GM19395 (cell line): Measurements from ENCODE around the gene RAB24.
A peak's percentile ranks its signal among the peaks of the same experiment; 100 is the strongest.
"Not testable (repeated sequence)": the region's sequence is repeated elsewhere in the genome, so short reads cannot be mapped to it uniquely, and the experiment has no call there.

ENCODE experiments used
- ATAC-seq: cut with Tn5 transposase; IDR thresholded peaks from one replicate; pipeline ENCODE4 v1.9.1; 2021; ENCODE audit warnings: mild to moderate bottlenecking, moderate library complexity; ENCODE audit not compliant: unreplicated experiment

The RAB24 gene

GRCh38 chr5:177311723-177312648 lies 8.5 kb upstream of the RAB24 start, which contains the start of gene MXD3:
TSS of gene MXD3 (minus strand) at chr5:177311898. CDS start at chr5:177311830, 68 bp downstream.
- peak; percentile 78 for ATAC-seq

GRCh38 chr5:177311392-177311722 lies 7.8 kb upstream of the RAB24 start:
- peak; percentile 1 for ATAC-seq

DNA sequence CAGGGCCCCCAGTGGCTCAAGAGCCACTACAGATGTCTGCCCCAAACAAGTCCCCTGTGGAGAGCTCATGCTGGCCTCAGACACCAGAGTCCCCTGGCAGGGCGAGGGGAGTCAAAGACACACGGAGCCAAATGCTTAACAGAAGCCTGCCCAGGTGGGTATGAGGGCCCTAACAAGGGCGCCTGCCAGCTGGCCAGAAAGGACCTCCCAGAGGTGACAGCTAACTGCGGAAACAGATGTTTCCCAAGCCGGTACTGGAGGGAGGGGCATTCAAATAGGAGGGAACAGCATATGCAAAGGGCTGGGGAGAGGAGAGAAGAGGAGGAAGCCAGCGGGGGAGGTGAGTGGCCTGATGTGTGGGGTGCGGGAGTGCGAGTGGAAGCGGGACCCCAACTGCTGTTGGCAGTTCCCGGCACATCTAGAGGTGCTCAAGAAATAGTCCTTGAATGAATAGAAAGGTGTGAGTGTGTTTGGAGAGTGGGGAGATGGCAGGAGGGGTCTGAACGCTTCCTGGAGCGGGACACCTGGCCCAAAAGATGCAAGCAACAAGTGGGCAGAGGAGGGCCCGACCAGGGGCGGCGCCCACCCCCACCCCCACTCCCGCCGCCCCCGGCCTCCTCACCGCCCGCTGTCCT lies 7.4 kb upstream of the RAB24 start:
- ATAC-seq = no peak

- no peak for ATAC-seq
Measured at GRCh38 chr5:177310332-177310731, 6.8 kb upstream of the RAB24 start.

DNA sequence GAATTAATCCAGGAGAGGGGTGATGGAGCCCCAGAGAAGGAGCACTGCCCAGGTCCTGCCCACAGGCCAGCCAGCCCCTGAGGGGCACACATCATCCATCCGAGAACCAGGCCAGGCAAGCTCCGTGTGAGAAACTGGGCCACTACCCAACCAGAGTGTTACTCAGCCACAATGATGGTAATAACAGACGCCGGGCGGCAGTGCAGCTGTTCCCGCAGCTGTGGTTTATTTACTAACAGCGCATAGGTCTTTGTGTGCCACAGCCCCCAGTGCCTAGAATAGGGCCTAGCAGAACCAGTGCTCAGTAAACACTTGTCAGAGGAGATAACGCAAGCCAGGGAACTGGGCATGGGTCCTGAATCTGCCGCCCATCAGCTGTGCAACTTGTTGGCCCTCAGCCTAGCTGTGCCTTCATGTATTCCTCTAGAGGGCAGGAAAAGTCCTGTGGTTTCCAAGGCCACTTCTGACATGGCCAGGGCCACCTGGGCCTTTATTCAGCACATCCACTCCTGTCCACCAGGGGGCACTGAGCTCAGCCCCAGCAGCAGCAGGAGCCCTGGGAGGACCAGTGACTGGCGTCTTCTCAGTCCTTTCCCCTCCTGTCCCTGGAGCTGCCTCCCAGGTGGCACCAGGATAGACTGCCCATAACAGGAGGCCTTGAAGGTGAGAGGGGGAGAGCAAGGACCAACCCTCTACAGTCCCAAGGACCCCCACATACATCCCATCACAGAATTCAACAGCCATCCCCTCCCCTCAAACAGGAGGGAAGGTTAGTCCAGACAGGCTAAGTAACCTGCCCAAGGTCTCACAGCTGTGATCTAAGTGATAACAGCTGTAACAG lies 6.1 kb upstream of the RAB24 start:
- no peak for ATAC-seq

DNA sequence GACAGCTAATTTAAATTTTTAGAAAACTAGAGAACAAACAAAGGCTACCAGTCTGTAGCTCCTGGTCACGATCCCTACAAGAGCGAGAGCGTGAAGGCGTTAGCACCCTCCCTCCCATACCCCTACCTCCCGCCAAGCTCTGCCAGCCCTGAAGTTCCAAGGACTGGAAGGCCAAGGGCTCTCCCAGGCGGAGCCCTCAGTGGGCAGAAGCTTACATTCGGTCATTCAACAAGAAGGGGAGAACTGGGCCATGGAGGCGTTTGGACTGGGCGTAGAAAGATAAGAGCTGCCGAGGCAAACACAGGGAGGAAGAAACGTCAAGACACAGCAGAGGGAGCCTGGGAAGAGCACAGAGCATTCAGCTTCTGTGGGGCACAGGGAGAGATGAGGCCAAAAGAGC lies 5.2 kb upstream of the RAB24 start:
- no peak for ATAC-seq

GRCh38 chr5:177307544-177308363 lies 4.2 kb upstream of the RAB24 start:
- ATAC-seq = no peak

DNA sequence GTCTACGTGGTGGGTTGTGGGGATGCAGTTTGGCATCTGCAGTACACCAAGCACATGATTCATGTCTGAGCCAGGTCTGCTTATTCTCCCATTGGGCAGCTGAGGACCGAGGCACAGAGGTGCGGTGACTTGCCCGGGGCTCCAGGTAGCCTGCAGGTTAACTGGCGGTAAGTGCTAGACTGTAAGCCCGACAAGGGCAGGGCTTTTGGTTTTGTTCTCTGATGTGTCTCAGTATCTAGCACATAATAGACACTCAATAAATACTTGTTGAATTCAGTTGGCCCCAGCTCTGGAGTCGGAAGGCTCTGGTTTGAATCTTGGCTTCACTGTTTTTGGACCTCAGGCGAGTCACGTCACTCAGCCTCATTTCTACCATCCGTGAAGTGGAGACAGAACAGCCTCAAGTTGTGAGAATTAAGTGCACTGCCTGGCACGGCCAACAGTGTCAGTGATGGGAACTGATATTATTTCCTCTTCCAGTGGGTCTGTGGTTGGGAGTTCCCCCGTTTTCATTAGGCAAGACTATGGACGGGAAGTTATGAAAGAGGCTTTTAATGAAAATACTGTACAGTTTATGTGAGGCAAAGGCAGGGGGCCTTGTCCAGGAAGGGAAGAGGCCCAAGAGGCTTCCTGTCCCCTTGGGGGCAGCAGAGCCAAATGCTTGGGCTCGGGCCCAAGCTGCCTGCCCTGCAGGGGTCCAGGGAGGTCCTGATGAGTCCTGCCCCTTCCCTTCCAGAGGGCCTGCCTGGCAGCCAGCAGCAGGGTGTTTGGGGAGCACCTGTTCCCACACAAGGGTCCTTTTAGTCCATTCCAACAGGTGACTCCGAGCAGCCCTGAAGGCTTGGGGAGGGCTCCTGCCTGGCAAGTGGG lies 3.4 kb upstream of the RAB24 start:
- ATAC-seq = no peak

DNA sequence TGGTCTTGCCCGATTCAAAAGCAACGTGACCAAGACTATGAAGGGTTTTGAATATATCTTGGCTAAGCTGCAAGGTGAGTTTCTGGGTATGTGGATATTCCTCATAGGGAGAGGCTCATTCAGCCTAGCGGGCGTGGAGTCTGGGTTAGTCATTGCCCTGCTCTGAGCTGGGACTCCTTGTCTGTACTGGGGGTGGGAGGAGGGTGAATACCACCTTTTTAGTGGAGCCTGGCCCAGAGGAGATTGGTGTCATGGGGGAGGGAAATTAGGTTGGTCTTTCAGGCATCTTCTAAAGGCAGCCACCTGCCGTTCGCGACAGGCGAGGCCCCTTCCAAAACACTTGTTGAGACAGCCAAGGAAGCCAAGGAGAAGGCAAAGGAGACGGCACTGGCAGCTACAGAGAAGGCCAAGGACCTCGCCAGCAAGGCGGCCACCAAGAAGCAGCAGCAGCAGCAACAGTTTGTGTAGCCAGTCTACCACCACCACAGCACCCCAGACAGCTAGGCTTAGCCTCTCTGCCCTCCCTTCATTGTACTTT lies 2.7 kb upstream of the RAB24 start:
- not testable (repeated sequence) for ATAC-seq

DNA sequence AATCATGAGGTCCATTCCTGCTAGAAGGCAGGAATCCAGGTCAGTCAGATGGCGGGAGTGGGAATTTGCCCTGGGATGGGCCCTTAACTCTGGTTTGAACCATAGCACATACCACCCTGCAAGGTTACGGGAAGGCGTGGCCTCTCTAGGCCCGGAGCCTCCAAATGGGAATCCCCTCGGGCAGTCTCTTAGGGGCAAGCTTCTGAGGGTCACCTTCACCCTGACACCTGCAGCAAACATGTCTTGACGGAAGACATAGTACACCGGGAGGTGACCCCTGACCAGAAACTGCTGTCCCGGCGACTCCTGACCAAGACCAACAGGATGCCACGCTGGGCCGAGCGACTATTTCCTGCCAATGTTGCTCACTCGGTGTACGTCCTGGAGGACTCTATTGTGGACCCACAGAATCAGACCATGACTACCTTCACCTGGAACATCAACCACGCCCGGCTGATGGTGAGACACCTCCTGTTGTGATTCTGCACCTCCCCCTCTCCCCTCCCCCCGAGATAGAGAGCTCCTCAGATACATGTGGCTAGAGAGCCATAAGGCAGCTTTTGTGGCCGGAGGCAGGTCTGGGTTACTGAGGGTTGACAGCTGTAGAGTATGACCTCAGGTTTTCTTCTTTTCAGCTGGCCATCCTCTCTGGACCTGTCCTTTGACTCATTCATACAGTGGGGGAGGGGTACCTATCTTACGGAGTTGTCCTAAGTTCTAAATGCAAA lies 1.0 kb upstream of the RAB24 start:
- ATAC-seq = no peak

DNA sequence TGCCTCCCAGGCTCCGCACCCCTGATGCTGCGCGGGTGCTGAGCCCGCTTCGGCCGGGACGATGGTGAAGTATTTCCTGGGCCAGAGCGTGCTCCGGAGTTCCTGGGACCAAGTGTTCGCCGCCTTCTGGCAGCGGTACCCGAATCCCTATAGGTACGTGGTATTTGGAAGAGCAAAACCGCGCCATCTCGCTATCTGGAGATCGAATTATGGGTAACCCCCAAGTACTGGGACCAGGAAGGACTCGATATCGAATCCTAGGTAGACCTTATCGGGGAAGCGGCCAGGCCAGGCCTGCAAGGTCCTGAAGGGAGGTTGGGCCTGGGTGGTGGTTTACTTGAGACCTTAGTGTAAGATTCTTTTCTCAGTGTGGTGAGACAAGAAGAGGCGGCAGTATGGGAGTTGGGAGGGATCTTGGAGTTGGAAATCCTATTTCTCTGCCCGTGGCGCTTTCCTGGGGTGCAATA lies 439 bp upstream of the RAB24 start:
- peak; percentile 9 for ATAC-seq

GRCh38 chr5:177302354-177303110 lies 987 bp downstream of the RAB24 start:
- ATAC-seq = no peak

DNA sequence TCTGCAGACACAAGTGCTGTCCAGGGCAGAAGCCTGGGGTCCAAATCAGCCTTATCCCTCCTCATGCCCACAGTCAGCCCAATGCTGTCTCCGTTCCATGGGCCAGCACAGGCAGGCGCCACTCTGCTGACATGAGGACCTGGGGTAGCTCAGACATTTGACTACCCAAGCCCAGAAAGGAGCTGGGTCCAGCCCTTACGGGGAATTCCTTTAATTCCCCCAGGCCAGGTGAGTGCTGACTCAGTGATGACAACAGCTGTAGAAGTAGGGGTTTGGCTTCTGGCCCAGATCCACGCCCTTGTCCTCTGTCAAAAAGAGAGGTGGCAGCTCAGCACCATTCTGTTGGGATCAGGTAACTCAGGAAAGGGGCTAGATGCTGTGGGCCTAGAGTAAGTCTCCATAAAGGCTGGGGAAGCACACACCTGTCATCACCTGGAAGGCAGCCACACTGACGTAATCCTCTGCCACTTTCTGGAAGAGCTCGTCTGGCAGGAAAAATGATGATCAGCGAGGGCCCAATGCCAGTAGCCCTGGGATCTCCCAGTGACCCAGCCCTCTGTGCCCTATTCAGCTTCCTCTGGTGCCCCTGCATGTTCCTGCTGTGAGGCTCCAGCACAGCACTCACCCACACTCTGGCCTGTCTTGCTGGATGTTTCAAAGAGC lies 1.9 kb downstream of the RAB24 start:
- no peak for ATAC-seq

GRCh38 chr5:177300951-177301350 lies 2.6 kb downstream of the RAB24 start:
- no peak for ATAC-seq

DNA sequence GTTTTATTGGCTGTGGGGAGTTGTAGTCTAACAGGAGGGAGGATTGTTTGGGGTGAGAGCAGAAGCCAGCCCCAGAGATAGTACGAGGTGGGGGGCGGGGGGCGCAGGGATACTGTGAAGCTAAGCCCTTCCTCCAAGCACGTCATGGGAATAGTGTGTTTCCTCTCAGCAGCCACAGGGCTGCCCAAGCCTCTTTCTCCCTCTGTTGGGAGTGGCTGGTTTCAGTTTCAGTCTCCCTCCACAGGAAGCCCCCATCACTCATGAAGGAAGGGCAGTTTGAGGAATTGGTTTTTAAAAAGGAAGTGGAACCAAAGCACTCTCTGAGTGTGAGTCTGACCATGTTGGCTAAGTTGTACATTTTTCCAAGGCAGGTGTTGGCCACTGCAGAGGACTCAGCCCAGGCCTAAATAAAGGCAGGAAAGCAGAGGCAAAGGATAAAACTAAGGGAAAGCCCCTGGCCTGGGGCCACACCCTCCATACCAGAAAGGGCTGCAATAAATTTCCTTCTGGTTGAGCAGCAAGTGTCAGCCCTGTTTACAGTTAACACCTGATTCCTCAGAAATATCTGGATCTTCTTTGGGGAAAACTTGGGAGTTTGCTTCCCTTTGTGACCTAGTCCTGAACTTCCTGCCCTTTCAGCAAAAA lies 3.2 kb downstream of the RAB24 start:
- peak; percentile 59 for ATAC-seq

DNA sequence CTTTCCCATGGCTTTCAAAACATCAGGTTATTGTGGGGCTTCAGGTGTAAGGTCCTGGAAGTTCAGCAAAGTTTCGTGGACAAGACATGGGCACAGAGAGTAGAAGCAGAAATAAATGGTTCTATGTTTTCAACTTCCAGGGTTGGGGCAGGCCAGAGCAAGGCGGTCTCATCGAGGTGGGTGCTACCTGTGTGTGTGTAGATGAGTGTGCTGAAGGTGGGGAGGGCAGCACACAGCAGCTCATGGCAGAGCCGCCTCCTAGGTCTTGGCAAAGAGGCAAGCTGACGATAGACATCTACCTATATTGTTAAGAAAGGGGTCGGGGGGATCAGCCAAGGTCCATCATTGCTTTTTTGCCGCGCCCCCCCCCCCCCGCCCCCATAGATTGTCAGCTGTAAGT lies 3.8 kb downstream of the RAB24 start:
- ATAC-seq = no peak

GRCh38 chr5:177297922-177298321 lies 5.6 kb downstream of the RAB24 start:
- no peak for ATAC-seq
